NCI-H1694 treated with DMSO at 0.1 percent for 48 hours (cell line): ENCODE measurements around the gene LHFPL2.

Source experiments
- DNase-seq: peaks from one replicate; lab custom pipeline; 2025; lab: John Stamatoyannopoulos, UW

The LHFPL2 gene

GRCh38 chr5:78519198-78519941 lies 129.2 kb downstream of the LHFPL2 start:
- DNase-seq: no peak

GRCh38 chr5:78518365-78519197 lies 130.0 kb downstream of the LHFPL2 start:
- DNase-seq: no peak

- no peak for DNase-seq
These were observed 132.9 kb downstream of the LHFPL2 start for GRCh38 chr5:78515670-78516069.

GRCh38 chr5:78514427-78515330 lies 133.9 kb downstream of the LHFPL2 start:
- no peak for DNase-seq

- DNase-seq: no peak
These were observed 135.1 kb downstream of the LHFPL2 start for GRCh38 chr5:78513441-78513840.

GRCh38 chr5:78512435-78512834 lies 136.1 kb downstream of the LHFPL2 start:
- DNase-seq: no peak

GRCh38 chr5:78511121-78511906 lies 137.3 kb downstream of the LHFPL2 start:
- peak; percentile 65 for DNase-seq

- no peak for DNase-seq
These were observed 138.4 kb downstream of the LHFPL2 start for GRCh38 chr5:78509884-78510769.

- DNase-seq: no peak
These were observed 139.3 kb downstream of the LHFPL2 start for GRCh38 chr5:78509145-78509865.

GRCh38 chr5:78508186-78508765 lies 140.3 kb downstream of the LHFPL2 start:
- no peak for DNase-seq

- DNase-seq: no peak
These were observed 141.0 kb downstream of the LHFPL2 start for GRCh38 chr5:78507531-78507930.

- DNase-seq: no peak
These were observed 142.1 kb downstream of the LHFPL2 start for GRCh38 chr5:78506261-78507024.

- no peak for DNase-seq
These were observed 142.7 kb downstream of the LHFPL2 start for GRCh38 chr5:78505860-78506259.

GRCh38 chr5:78504704-78505677 lies 143.6 kb downstream of the LHFPL2 start:
- peak; percentile 82 for DNase-seq

GRCh38 chr5:78503958-78504653 lies 144.5 kb downstream of the LHFPL2 start:
- DNase-seq: no peak
